Measurements from ENCODE around the gene OR51S1.
"Not testable (repeated sequence)": the region's sequence is repeated elsewhere in the genome, so short reads cannot be mapped to it uniquely, and the experiment has no call there.

OR51S1 gene

DNA sequence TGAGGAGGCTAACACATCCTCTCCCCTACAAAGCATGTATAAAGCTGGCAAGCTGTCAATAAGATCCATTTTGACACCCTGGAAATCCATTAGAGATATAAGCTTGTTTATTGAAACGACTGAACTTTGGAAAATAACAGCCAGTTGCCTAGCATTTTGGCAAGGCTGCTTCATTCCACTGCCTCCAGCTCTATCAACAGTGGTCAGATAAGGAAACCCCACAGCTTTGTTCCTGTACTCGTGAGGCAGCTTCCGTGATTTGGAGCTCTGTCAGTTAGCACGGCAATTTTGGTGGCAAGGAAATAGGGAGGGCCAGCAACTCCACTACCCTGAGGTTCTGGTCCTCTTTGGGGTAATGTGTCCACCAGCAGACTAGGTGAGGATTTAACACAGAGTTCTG, 2.0 kb upstream of the OR51S1 start:
- DNase-seq (ENCODE audit: insufficient read length, low spot score) (no peak), FAIRE-seq (no peak)
- TF ChIP-seq POLR2A (IDR thresholded peaks at IDR 0.05; ENCODE audit: low read depth, low read length): no peak

DNA sequence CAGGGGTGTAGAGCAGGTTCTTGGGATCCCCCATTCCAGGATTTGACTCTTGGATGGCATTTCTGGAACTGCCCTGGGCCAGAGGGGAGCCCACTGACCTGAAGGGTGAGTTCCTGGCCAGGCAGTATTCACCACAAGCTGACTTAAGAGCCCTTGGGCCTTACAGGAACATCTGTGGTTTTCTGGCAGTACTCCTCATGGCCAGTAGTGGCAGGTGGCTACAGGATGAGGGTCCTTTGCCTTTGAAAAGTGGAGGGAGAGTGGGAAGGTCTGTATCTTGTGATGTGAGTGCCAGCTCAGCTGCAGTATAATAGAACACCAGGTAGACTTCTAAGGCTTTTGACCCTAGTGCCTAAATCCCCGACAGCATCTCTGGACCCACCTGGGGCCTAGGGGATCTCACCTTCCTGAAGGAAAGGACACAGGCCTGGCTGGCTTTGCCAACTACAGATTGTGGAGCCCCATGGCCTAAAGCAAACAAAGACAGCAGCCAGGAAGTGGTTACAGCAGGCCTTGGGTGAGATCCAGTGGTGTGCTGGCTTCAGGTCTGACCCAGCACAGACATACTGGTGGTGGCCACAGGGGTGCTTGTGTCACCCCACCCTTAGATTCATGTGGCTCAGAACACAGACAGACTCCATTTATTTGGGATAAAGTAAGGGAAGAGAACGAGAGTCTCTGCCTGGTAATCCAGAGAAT, 9.0 kb downstream of the OR51S1 start:
- FAIRE-seq (no peak), DNase-seq (ENCODE audit: insufficient read length, low spot score) (no peak)
- no peak for TF ChIP-seq POLR2A (IDR thresholded peaks at IDR 0.05; ENCODE audit: low read depth, low read length)

- FAIRE-seq: no peak
- TF ChIP-seq POLR2A (IDR thresholded peaks at IDR 0.05; ENCODE audit: low read depth, low read length): no peak
- no peak for DNase-seq (ENCODE audit: insufficient read length, low spot score)
These were observed 18.1 kb downstream of the OR51S1 start for GRCh38 chr11:4830909-4831308.

DNA sequence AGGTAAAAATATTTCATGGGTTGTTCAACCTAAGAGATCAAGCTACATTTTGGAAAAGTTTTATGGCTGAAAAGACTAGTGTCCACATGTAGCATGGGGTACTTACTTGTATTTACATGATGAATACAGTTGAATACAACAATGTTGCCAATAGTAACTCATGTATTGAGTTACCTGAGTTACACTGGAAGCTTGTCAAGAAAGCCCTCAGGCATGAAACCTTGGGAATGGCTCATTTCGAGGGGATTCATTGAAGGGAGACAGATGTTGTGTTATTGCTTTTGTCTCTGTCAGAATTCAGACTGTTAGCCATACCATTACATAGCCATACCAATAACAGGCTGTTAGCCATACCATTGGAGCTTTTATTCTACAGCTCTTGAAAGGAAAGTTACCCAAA, 18.7 kb downstream of the OR51S1 start:
- FAIRE-seq: no peak
- no peak for DNase-seq (ENCODE audit: insufficient read length, low spot score)
- TF ChIP-seq POLR2A (IDR thresholded peaks at IDR 0.05; ENCODE audit: low read depth, low read length): no peak

GRCh38 chr11:4826425-4826824, 22.6 kb downstream of the OR51S1 start:
- FAIRE-seq (no peak), DNase-seq (ENCODE audit: insufficient read length, low spot score) (no peak)
- no peak for TF ChIP-seq POLR2A (IDR thresholded peaks at IDR 0.05; ENCODE audit: low read depth, low read length)

GRCh38 chr11:4825132-4825531, 23.9 kb downstream of the OR51S1 start:
- no peak for FAIRE-seq
- DNase-seq (ENCODE audit: insufficient read length, low spot score): no peak
- TF ChIP-seq POLR2A (IDR thresholded peaks at IDR 0.05; ENCODE audit: low read depth, low read length): no peak

DNA sequence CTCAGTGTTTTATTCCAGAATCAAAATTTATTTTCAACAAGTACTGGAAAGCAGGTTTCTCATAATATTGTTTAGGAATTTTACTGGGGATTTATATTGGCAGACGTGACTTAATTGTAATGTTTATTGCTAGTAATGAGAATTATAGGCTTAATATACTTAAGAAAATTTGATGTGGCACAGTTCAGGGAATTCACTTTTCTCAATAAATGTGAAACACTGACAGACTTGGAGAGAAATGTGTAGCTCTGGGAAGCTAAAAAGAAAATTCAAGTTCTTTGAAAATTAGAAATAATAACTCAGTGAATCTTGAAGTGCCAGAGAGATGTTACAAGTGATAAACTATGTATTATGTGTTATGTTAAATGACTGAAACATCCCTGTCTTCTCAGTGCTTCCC, 28.0 kb downstream of the OR51S1 start, which contains the start of gene OR51F2:
Gene OR51F2, plus strand, starts transcription at position 301 of the 400 bp plus-strand sequence. CDS start 101 bp downstream, outside the sequence.
- no peak for TF ChIP-seq POLR2A (IDR thresholded peaks at IDR 0.05; ENCODE audit: low read depth, low read length)
- DNase-seq (ENCODE audit: insufficient read length, low spot score): no peak
- FAIRE-seq: no peak

- no peak for FAIRE-seq
- no peak for DNase-seq (ENCODE audit: insufficient read length, low spot score)
- no peak for TF ChIP-seq POLR2A (IDR thresholded peaks at IDR 0.05; ENCODE audit: low read depth, low read length)
These were observed 39.8 kb downstream of the OR51S1 start for GRCh38 chr11:4809246-4809645.

- FAIRE-seq (no peak), DNase-seq (ENCODE audit: insufficient read length, low spot score) (no peak)
- no peak for TF ChIP-seq POLR2A (IDR thresholded peaks at IDR 0.05; ENCODE audit: low read depth, low read length)
These were observed 40.5 kb downstream of the OR51S1 start for GRCh38 chr11:4808476-4808875.

DNA sequence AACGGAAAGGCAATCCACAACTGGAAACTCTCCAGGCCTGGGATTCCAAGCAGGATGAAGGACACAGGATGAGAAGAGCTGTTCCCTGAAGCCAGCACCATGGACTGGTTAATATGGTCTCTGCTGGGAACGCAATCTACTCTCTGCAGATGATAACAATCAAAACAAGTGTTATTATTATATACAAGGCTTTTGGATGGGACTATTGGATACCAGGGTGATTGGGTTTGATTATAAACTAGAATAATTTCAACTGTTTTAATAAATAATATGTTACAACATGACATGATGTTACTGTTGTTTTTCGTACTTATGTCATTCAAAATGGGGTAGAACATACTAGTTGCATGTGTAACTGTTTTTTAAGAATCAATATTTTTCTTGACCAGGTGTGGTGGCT, 44.7 kb downstream of the OR51S1 start, which contains the start of gene OR52R1:
Gene OR52R1, minus strand, starts transcription at position 101 of the 400 bp plus-strand sequence. Its CDS starts 0 bp downstream, at position 101.
- DNase-seq (ENCODE audit: insufficient read length, low spot score): no peak
- no peak for FAIRE-seq
- no peak for TF ChIP-seq POLR2A (IDR thresholded peaks at IDR 0.05; ENCODE audit: low read depth, low read length)

GRCh38 chr11:4801316-4801715, 47.7 kb downstream of the OR51S1 start:
- FAIRE-seq; DNase-seq (ENCODE audit: insufficient read length, low spot score): not testable (repeated sequence)

DNA sequence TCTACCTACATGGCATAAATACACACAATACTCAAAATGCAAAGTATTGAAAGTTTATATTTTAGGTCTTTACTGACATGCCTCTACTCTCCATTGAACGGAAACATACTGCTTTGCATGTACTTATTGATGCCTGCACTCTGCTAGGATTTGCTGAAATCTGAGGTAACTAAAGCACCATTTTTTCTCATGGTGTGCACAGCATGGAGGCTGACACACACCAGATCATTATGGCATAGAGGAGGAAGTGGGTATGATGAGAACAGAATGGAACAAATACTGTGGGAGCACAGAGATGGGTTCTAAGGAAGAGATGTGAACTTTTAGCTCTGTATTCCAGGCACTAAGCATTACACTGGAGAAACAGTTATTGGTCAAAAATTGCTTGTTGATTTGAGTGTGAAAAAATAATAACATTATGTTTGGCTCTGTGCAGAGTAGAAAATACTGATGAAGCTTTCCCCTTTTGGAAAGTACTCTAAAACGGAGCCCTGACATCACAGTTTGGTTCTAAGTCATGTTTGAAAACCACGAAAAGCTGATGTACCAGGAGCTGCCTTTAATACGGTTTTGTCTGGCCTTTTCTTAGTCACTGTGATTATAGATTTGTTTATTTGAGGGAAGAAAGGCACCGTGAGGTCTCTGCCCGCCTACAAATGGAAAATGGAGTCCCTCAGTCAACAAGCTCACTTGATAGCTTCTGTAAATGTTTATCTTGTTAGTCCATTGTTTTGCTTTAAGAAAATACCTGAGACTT, 50.4 kb downstream of the OR51S1 start:
- no peak for DNase-seq (ENCODE audit: insufficient read length, low spot score)
- no peak for TF ChIP-seq POLR2A (IDR thresholded peaks at IDR 0.05; ENCODE audit: low read depth, low read length)
- no peak for FAIRE-seq

All from H54 (cell line).